Thoracic aorta (tissue), 2 donors: Measurements from ENCODE around the gene DOCK4. TPM values are rescaled to one million over a fixed set of nuclear protein-coding genes. Genes with fewer than 3 reads are reported as not detected.
"Not testable (repeated sequence)": the region's sequence is repeated elsewhere in the genome, so short reads cannot be mapped to it uniquely, and the experiment has no call there.

ENCODE experiments used
- ATAC-seq: fragments of 150-250 bp; one replicate; pipeline ENCODE4 v1.8.0; 2017; ENCODE audit warnings: low read depth; ENCODE audit not compliant: insufficient number of reproducible peaks, low FRiP score
- DNase-seq: peaks from one replicate; pipeline ENCODE4 v3.0.0-alpha.2; 2020; ENCODE audit warnings: low spot score
- H3K27ac ChIP-seq, 2 donors: fragments of 200-600 bp; sonication (generic); 1 replicate in 1 of 2; 2 replicates in 1 of 2; pipeline ENCODE4 v1.5.1; 2016; ENCODE audit warnings: mild to moderate bottlenecking in 2 of 2, moderate library complexity in 2 of 2
- H3K27me3 ChIP-seq: fragments of 200-600 bp; sonication (generic); replicated peaks from 2 replicates; pipeline ENCODE4 v1.6.0; 2016; ENCODE audit warnings: mild to moderate bottlenecking; ENCODE audit not compliant: insufficient read depth
- H3K36me3 ChIP-seq: fragments of 200-600 bp; sonication (generic); one replicate; pipeline ENCODE4 v1.5.1; 2016
- H3K4me1 ChIP-seq, 2 donors: fragments of 200-600 bp; sonication (generic); 1 replicate in 1 of 2; 2 replicates in 1 of 2; pipeline versions ENCODE4 v1.5.1 to v1.6.0; 2016; ENCODE audit warnings: low read depth in 2 of 2, mild to moderate bottlenecking in 1 of 2; ENCODE audit not compliant: control insufficient read depth in 1 of 2
- H3K4me3 ChIP-seq: fragments of 200-600 bp; sonication (generic); 2 replicates; pipeline ENCODE4 v1.5.1; 2016; ENCODE audit warnings: mild to moderate bottlenecking
- H3K9me3 ChIP-seq: fragments of 200-600 bp; sonication (generic); 2 replicates; pipeline ENCODE4 v1.5.1; 2016
- CTCF ChIP-seq: fragments of 200-600 bp; sonication (generic); IDR thresholded peaks from one replicate; pipeline ENCODE4 v1.5.1; 2019; ENCODE audit warnings: antibody characterized with exemption
- total RNA-seq, 2 donors: library from RNA; depleted of rRNA; stranded (reverse); fragments of >200 nt; gene quantifications; one replicate each; pipeline versions ENCODE4 v1.1.0 to v1.2.3, GENCODE V29; 2016

The DOCK4 gene
- total RNA-seq, 2 donors from 2014 or later, result 22.3 to 71.5 TPM

GRCh38 chr7:111914291-111914690 lies 291.9 kb downstream of the DOCK4 start:
- DNase-seq, result no peak
- Histone ChIP-seq H3K36me3 (no peaks in the 10 kb centered on the region), H3K27ac (no peak overlapping the region), H3K27me3 (no peaks in the 10 kb centered on the region), H3K9me3 (no peaks in the 10 kb centered on the region), H3K4me1 (no peaks in the 10 kb centered on the region), H3K4me3 (no peak overlapping the region)
- no peak for ATAC-seq
- TF ChIP-seq CTCF, result no peak

- H3K36me3 ChIP-seq, result no peaks in the 10 kb centered on the region
- DNase-seq (no peak), ATAC-seq (no peak)
- H3K27me3 ChIP-seq, result no peaks in the 10 kb centered on the region
- H3K27ac ChIP-seq, result no peak overlapping the region
- H3K4me3 ChIP-seq, result no peak overlapping the region
- H3K9me3 ChIP-seq, result no peaks in the 10 kb centered on the region
- no peaks in the 10 kb centered on the region for H3K4me1 ChIP-seq
- no peak for TF ChIP-seq CTCF
Measured at GRCh38 chr7:111911166-111911961, 294.8 kb downstream of the DOCK4 start.

GRCh38 chr7:111910656-111911055 lies 295.5 kb downstream of the DOCK4 start:
- ATAC-seq (no peak), DNase-seq (no peak)
- no peaks in the 10 kb centered on the region for H3K4me1 ChIP-seq
- no peak overlapping the region for H3K4me3 ChIP-seq
- no peak overlapping the region for H3K27ac ChIP-seq
- no peaks in the 10 kb centered on the region for H3K27me3 ChIP-seq
- no peaks in the 10 kb centered on the region for H3K36me3 ChIP-seq
- no peaks in the 10 kb centered on the region for H3K9me3 ChIP-seq
- TF ChIP-seq CTCF, result no peak

GRCh38 chr7:111908673-111909072 lies 297.5 kb downstream of the DOCK4 start:
- not testable (repeated sequence) for H3K9me3 ChIP-seq, H3K4me1 ChIP-seq, ATAC-seq, H3K27me3 ChIP-seq, H3K36me3 ChIP-seq, H3K27ac ChIP-seq, DNase-seq, H3K4me3 ChIP-seq

- ATAC-seq, result no peak
- Histone ChIP-seq H3K9me3 (no peaks in the 10 kb centered on the region), H3K27me3 (no peaks in the 10 kb centered on the region), H3K36me3 (no peaks in the 10 kb centered on the region), H3K27ac (no peak overlapping the region), H3K4me1 (no peaks in the 10 kb centered on the region), H3K4me3 (no peak overlapping the region)
- DNase-seq, result no peak
- TF ChIP-seq CTCF, result no peak
Measured at GRCh38 chr7:111903797-111904196, 302.4 kb downstream of the DOCK4 start.

GRCh38 chr7:111903016-111903415 lies 303.2 kb downstream of the DOCK4 start:
- no peaks in the 10 kb centered on the region for H3K27me3 ChIP-seq
- H3K4me1 ChIP-seq, result no peaks in the 10 kb centered on the region
- DNase-seq (no peak), ATAC-seq (no peak)
- no peaks in the 10 kb centered on the region for H3K9me3 ChIP-seq
- TF ChIP-seq CTCF, result no peak
- H3K4me3 ChIP-seq, result no peak overlapping the region
- H3K27ac ChIP-seq, result no peak overlapping the region
- H3K36me3 ChIP-seq, result no peaks in the 10 kb centered on the region
